Cardiac muscle cell (in vitro differentiated cells and primary cell): ENCODE measurements around the gene PDE6C. TPM values are rescaled to one million over a fixed set of nuclear protein-coding genes. Genes with fewer than 3 reads are reported as not detected.

Source experiments
- DNase-seq, 2 donors: peaks; one replicate each; pipeline versions ENCODE4 v3.0.0 to v3.0.0-alpha.2; 2010 to 2017; ENCODE audit warnings: low read depth in 1 of 2, low spot score in 1 of 2
- H3K27ac ChIP-seq: fragments of 200-600 bp; sonication (generic); 2 replicates; pipeline ENCODE4 v1.5.1; 2016
- H3K27me3 ChIP-seq: fragments of 200-600 bp; sonication (generic); 2 replicates; pipeline ENCODE4 v1.6.0; 2016; ENCODE audit warnings: control low read depth
- H3K36me3 ChIP-seq: fragments of 200-600 bp; sonication (generic); 2 replicates; pipeline ENCODE4 v1.5.1; 2016; ENCODE audit warnings: control low read depth
- H3K4me1 ChIP-seq: fragments of 200-600 bp; sonication (generic); 2 replicates; pipeline ENCODE4 v1.8.1; 2017; ENCODE audit warnings: low read depth, mild to moderate bottlenecking, mixed run types
- H3K4me3 ChIP-seq: fragments of 200-600 bp; sonication (generic); 2 replicates; pipeline ENCODE4 v1.5.1; 2016; ENCODE audit warnings: mild to moderate bottlenecking
- H3K9me3 ChIP-seq: fragments of 200-600 bp; sonication (generic); 2 replicates; pipeline ENCODE4 v1.5.1; 2017; ENCODE audit warnings: low read depth, mild to moderate bottlenecking, control low read depth
- CTCF ChIP-seq: IDR thresholded peaks from 2 replicates; pipeline ENCODE4 v1.5.1; 2012; ENCODE audit warnings: low read depth, mild to moderate bottlenecking, low read length
- polyA plus RNA-seq: library from polyadenylated mRNA; unstranded; fragments of >200 nt; fragmentation: Nextera tagmentation; extraction: Ambion mirVana; gene quantifications from 2 replicates; pipeline ENCODE4 v1.2.1, GENCODE V29; 2016
- total RNA-seq: library from RNA; depleted of rRNA; stranded (reverse); fragments of >200 nt; gene quantifications from 2 replicates; pipeline ENCODE4 v1.2.3, GENCODE V29; 2016

The PDE6C gene
- total and polyA plus RNA-seq, 2 experiments from 2014 or later = 0.12 TPM; not detected in 1

GRCh38 chr10:93702210-93703001 lies 90.1 kb downstream of the PDE6C start, which contains the start of gene FRA10AC1:
FRA10AC1 (minus strand) TSS chr10:93702592; CDS start chr10:93700106, 2,486 bp downstream.
- TF ChIP-seq CTCF = peak; percentile 38
- peak; percentile 94 for DNase-seq
- H3K36me3 ChIP-seq = peaks cover 23% of the 10 kb centered on the region
- H3K4me1 ChIP-seq = peaks cover 9% of the 10 kb centered on the region
- peak within 1 kb of the TSS; percentile 86 for H3K4me3 ChIP-seq
- H3K27me3 ChIP-seq = no peaks in the 10 kb centered on the region
- H3K9me3 ChIP-seq = no peaks in the 10 kb centered on the region
- H3K27ac ChIP-seq = peak within 1 kb of the TSS; percentile 95

GRCh38 chr10:93703066-93703465 lies 90.7 kb downstream of the PDE6C start:
- Histone ChIP-seq H3K9me3 (no peaks in the 10 kb centered on the region), H3K4me3 (peak overlapping the region; percentile 86), H3K27ac (peak overlapping the region; percentile 95), H3K36me3 (peaks cover 18% of the 10 kb centered on the region), H3K4me1 (peaks cover 9% of the 10 kb centered on the region), H3K27me3 (no peaks in the 10 kb centered on the region)
- peak in 1 of 2 donors; percentile 12 for DNase-seq
- TF ChIP-seq CTCF = no peak

GRCh38 chr10:93703841-93704240 lies 91.5 kb downstream of the PDE6C start:
- no peaks in the 10 kb centered on the region for H3K9me3 ChIP-seq
- no peaks in the 10 kb centered on the region for H3K27me3 ChIP-seq
- DNase-seq = no peak
- peaks cover 10% of the 10 kb centered on the region for H3K36me3 ChIP-seq
- no peak overlapping the region for H3K4me3 ChIP-seq
- no peak for TF ChIP-seq CTCF
- peaks cover 9% of the 10 kb centered on the region for H3K4me1 ChIP-seq
- no peak overlapping the region for H3K27ac ChIP-seq

- Histone ChIP-seq H3K27me3 (no peaks in the 10 kb centered on the region), H3K27ac (no peak overlapping the region), H3K9me3 (no peaks in the 10 kb centered on the region), H3K4me1 (peaks cover 9% of the 10 kb centered on the region), H3K4me3 (no peak overlapping the region), H3K36me3 (peaks cover 4% of the 10 kb centered on the region)
- no peak for TF ChIP-seq CTCF
- DNase-seq = no peak
These were observed 92.1 kb downstream of the PDE6C start for GRCh38 chr10:93704451-93704850.

- Histone ChIP-seq H3K9me3 (no peaks in the 10 kb centered on the region), H3K36me3 (no peaks in the 10 kb centered on the region)
- DNase-seq = no peak
These were observed 95.3 kb downstream of the PDE6C start for GRCh38 chr10:93707623-93708022.

More at GRCh38 chr10:93707623-93708022, 95.3 kb downstream of the PDE6C start:
- no peaks in the 10 kb centered on the region for H3K27me3 ChIP-seq
- H3K4me1 ChIP-seq = peaks cover 11% of the 10 kb centered on the region
- no peak for TF ChIP-seq CTCF
- H3K4me3 ChIP-seq = no peak overlapping the region
- H3K27ac ChIP-seq = no peak overlapping the region
